Nephron (organoid): ENCODE results near the gene SGCE.

Source experiments
- H3K27ac Mint-ChIP-seq, 3 experiments: 2 replicates each; pipeline ENCODE4 v1.8.0; 2020; ENCODE audit warnings: mixed read lengths in 3 of 3, mild to moderate bottlenecking in 2 of 3, moderate library complexity in 1 of 3
- H3K27me3 Mint-ChIP-seq: 2 replicates; pipeline ENCODE4 v1.8.0; 2021; ENCODE audit warnings: low read depth, mild to moderate bottlenecking, moderate library complexity, mixed read lengths
- H3K36me3 Mint-ChIP-seq: 2 replicates; pipeline ENCODE4 v1.8.0; 2020; ENCODE audit warnings: low read depth, mixed read lengths
- H3K4me1 Mint-ChIP-seq: 2 replicates; pipeline ENCODE4 v1.8.0; 2020; ENCODE audit warnings: mixed read lengths
- H3K4me3 Mint-ChIP-seq, 3 experiments: 2 replicates each; pipeline ENCODE4 v1.8.0; 2020; ENCODE audit warnings: mild to moderate bottlenecking in 3 of 3, mixed read lengths in 3 of 3, moderate library complexity in 2 of 3
- H3K9me3 Mint-ChIP-seq: 2 replicates; pipeline ENCODE4 v1.8.0; 2020; ENCODE audit warnings: mixed read lengths
- TF ChIP-seq, protein P1 (sequence below), 3 experiments: fragments of 200-600 bp; sonication (generic); IDR thresholded peaks; one replicate each; pipeline ENCODE4 v1.5.0; 2021; ENCODE audit warnings: antibody characterized with exemption in 3 of 3; ENCODE audit not compliant: unreplicated experiment in 3 of 3

SGCE gene

DNA sequence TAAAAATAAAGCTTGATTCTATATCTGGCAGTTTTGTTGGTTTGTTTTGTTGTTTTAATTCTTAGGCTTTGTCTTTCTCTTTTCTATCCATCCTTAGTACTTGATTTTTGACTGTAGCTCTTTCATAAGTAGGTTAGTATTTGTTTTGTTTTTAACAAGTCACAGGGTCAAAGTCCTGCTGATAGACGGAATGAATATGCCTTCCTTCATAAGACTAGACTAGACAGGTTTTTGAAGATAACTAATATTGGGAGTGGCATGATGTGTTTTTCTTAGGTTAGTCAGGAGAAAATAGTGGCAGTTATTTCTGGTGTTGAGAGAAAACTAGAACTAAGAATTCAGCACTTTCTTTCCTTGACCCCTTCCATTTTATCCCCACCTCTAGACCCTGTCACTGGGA lies 96.0 kb downstream of the SGCE start:
- Mint-ChIP-seq H3K9me3 (no peaks in the 10 kb centered on the region), H3K27ac (no peak overlapping the region), H3K4me3 (no peak overlapping the region), H3K27me3 (no peaks in the 10 kb centered on the region), H3K4me1 (no peaks in the 10 kb centered on the region), H3K36me3 (peaks cover 41% of the 10 kb centered on the region)
- TF ChIP-seq, protein P1, sequence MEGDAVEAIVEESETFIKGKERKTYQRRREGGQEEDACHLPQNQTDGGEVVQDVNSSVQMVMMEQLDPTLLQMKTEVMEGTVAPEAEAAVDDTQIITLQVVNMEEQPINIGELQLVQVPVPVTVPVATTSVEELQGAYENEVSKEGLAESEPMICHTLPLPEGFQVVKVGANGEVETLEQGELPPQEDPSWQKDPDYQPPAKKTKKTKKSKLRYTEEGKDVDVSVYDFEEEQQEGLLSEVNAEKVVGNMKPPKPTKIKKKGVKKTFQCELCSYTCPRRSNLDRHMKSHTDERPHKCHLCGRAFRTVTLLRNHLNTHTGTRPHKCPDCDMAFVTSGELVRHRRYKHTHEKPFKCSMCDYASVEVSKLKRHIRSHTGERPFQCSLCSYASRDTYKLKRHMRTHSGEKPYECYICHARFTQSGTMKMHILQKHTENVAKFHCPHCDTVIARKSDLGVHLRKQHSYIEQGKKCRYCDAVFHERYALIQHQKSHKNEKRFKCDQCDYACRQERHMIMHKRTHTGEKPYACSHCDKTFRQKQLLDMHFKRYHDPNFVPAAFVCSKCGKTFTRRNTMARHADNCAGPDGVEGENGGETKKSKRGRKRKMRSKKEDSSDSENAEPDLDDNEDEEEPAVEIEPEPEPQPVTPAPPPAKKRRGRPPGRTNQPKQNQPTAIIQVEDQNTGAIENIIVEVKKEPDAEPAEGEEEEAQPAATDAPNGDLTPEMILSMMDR (IDR thresholded peaks at IDR 0.05; ENCODE audit: unreplicated experiment in 3 of 3), result no peak

DNA sequence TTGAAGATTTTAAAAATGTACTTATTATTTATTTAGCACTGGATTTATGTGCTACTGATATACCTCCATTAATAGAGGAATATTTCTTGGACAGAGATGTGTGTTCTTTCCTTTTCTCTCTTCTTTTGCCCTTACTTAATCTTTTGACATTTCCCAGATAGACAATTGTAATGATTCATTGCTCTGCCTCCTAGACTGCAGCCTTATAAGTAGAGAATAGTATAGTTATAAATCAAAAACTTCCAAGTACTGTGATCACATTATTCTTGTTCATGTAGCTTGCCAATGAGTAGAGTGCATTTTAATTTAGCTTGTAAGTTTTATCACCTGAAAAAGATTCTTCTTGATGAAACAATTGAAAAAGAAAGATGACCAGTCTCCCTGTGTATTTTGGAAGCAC lies 98.7 kb downstream of the SGCE start:
- TF ChIP-seq, protein P1 (IDR thresholded peaks at IDR 0.05; ENCODE audit: unreplicated experiment in 3 of 3), result no peak
- Mint-ChIP-seq H3K27me3 (no peaks in the 10 kb centered on the region), H3K27ac (no peak overlapping the region), H3K9me3 (no peaks in the 10 kb centered on the region), H3K4me3 (no peak overlapping the region), H3K4me1 (no peaks in the 10 kb centered on the region), H3K36me3 (peaks cover 56% of the 10 kb centered on the region)

DNA sequence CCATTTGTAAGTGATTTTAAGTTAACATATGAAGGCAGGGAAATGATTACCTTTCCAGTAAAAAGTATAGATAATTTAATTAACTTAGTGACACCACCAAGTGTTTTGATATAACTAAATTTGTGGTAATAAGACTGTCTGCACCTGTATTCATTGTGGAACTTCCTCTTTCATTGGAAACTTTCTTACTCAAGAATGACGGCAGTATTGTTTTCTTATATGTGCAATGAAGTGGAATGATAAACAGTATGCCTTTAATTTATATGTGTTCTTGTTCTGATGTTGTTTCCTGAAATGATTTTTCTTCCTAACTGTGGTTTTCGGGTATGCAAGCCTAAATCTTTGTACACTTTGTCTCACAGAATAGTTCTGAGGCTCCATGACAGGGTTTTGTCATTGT lies 99.9 kb downstream of the SGCE start:
- Mint-ChIP-seq H3K27ac (no peak overlapping the region), H3K9me3 (no peaks in the 10 kb centered on the region), H3K4me1 (no peaks in the 10 kb centered on the region), H3K4me3 (no peak overlapping the region), H3K36me3 (peaks cover 61% of the 10 kb centered on the region), H3K27me3 (no peaks in the 10 kb centered on the region)
- TF ChIP-seq, protein P1 (IDR thresholded peaks at IDR 0.05; ENCODE audit: unreplicated experiment in 3 of 3), result no peak

DNA sequence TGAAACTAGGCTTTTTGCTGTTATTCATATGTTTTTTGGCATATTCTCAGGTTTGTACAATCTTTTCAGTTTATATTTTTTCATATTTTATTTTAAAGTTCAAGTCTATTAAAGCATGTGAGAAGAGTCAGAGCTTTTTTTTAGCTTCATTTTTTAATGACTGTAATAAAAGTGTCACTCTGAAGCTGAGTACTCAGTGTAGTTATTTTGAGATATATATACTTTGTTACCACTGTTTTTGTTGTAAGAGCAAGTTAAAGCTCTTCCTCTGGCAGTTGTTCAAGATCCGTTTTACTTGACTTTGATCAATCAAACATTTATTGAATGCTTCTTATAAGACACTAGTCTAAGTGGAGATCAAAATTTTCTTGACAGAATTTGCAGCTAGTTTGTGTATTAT lies 108.8 kb downstream of the SGCE start:
- Mint-ChIP-seq H3K27me3 (no peaks in the 10 kb centered on the region), H3K9me3 (no peaks in the 10 kb centered on the region), H3K4me3 (no peak overlapping the region), H3K4me1 (peaks cover 14% of the 10 kb centered on the region), H3K27ac (no peak overlapping the region), H3K36me3 (peaks cover 42% of the 10 kb centered on the region)
- TF ChIP-seq, protein P1 (IDR thresholded peaks at IDR 0.05; ENCODE audit: unreplicated experiment in 3 of 3), result no peak

DNA sequence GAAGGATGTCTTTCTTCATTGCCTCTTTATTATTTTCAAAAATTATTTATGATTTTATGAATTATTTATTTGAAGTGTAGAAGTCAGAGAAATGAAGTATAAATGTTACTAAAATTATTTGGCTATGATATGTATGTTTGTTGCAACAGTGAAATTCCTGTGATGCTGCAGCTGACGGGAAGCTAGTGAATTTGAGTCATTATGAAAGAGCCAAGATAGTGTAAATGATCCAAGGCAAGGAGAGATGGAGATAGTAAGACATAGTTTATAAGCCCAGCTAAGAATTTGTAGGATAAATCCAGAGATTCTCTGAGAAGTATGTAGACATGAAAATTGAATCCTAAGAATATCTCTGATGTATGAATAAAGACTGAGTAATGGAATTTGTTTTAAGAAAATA lies 115.5 kb downstream of the SGCE start:
- H3K4me3 Mint-ChIP-seq, result no peak overlapping the region
- TF ChIP-seq, protein P1 (IDR thresholded peaks at IDR 0.05; ENCODE audit: unreplicated experiment in 3 of 3), result no peak
- H3K4me1 Mint-ChIP-seq, result peaks cover 4% of the 10 kb centered on the region
- H3K36me3 Mint-ChIP-seq, result peaks cover 59% of the 10 kb centered on the region
- no peak overlapping the region for H3K27ac Mint-ChIP-seq
- no peaks in the 10 kb centered on the region for H3K9me3 Mint-ChIP-seq
- no peaks in the 10 kb centered on the region for H3K27me3 Mint-ChIP-seq
